Spleen (tissue), 7 donors: ENCODE measurements around the gene LRMDA.

Experiments
- CTCF ChIP-seq, 11 experiments: fragments of 200-600 bp in 7 of 11; fragments of 450-650 bp in 4 of 11; sonication (generic) in 4 of 11; IDR thresholded peaks in 8 of 11; conservative IDR thresholded peaks in 3 of 11; 1 replicate in 7 of 11; 2 replicates in 4 of 11; pipeline versions ENCODE4 v1.4.0 to v1.8.0; 2016 to 2021; ENCODE audit warnings: antibody characterized with exemption in 11 of 11, inconsistent platforms in 4 of 11, mild to moderate bottlenecking in 1 of 11
- POLR2A ChIP-seq, 3 donors: fragments of 450-650 bp; IDR thresholded peaks; one replicate each; pipeline ENCODE4 v1.5.1; 2017; ENCODE audit warnings: antibody characterized with exemption in 3 of 3, mild to moderate bottlenecking in 1 of 3
- POLR2AphosphoS5 ChIP-seq, 3 donors: sonication (generic); formaldehyde crosslinking; IDR thresholded peaks; one replicate each; pipeline ENCODE4 v1.5.1; 2017; ENCODE audit warnings: antibody characterized with exemption in 3 of 3
- donor health status: DM: no; HTN: no; CAD: no; lungs with moderate emphysema.
- donor health status: DM: no; HTN: no; CAD: no.
- donor health status: DM: no; HTN: no; CAD: no.

GRCh38 chr10:76037531-76038155 is 606.2 kb downstream of the LRMDA start:
- TF ChIP-seq CTCF (IDR thresholded peaks at IDR 0.05 in 8 of 11, conservative IDR thresholded peaks at IDR 0.05 in 3 of 11): no peak
- TF ChIP-seq POLR2A (IDR thresholded peaks at IDR 0.05): no peak
- TF ChIP-seq POLR2AphosphoS5 (IDR thresholded peaks at IDR 0.05): no peak
